HG03025 (cell line): Measurements from ENCODE around the gene DNAAF3.
"Not testable (repeated sequence)": the region's sequence is repeated elsewhere in the genome, so short reads cannot be mapped to it uniquely, and the experiment has no call there.

Experiments
- ATAC-seq: cut with Tn5 transposase; IDR thresholded peaks from one replicate; pipeline ENCODE4 v1.9.1; 2021; ENCODE audit warnings: mild to moderate bottlenecking, moderate library complexity; ENCODE audit not compliant: unreplicated experiment, low FRiP score

DNAAF3 gene

GRCh38 chr19:55166530-55167268, at the start of gene DNAAF3:
Gene DNAAF3, minus strand, starts transcription at chr19:55166613. Its CDS starts 200 bp downstream, at chr19:55166413.
- no peak for ATAC-seq

DNA sequence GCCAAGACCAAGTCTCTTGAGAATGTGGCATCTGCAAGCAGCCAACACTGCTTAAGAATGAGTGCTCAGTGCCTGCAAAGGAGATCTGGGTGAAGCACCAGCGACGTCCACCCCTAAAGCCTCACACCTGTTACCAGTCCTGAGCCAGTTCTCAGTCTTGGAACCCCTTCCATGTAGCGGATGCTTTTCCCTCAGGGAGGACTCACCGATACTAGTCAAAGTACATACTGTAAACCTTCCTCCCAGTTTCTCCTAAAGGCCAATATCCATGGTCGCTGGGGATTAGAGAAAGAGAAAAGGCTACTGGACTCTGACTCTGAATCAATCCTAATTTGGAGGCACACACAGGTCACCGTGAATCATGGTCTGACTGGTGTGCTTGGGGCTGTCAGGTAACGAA, 47.1 kb upstream of the DNAAF3 start:
- ATAC-seq = no peak

DNA sequence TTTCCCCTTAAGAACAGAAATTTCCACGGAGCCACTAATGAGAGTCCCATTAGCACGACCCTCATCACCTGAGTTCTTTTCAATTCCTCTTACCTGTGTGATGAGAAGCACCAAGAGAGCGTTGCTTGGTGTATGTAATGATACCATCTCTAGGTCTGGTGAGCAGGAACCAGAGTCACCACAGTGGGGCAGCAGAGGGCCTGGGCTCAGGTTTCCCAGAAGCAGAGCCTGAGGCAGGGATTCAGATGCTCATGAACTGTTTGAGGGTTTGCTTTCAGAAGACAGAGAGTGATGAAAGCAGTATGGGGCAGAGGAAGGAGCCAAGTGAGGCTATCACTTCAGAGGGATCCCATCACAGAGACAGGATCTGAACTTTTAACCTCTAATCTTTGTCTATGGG, 46.0 kb upstream of the DNAAF3 start:
- no peak for ATAC-seq

DNA sequence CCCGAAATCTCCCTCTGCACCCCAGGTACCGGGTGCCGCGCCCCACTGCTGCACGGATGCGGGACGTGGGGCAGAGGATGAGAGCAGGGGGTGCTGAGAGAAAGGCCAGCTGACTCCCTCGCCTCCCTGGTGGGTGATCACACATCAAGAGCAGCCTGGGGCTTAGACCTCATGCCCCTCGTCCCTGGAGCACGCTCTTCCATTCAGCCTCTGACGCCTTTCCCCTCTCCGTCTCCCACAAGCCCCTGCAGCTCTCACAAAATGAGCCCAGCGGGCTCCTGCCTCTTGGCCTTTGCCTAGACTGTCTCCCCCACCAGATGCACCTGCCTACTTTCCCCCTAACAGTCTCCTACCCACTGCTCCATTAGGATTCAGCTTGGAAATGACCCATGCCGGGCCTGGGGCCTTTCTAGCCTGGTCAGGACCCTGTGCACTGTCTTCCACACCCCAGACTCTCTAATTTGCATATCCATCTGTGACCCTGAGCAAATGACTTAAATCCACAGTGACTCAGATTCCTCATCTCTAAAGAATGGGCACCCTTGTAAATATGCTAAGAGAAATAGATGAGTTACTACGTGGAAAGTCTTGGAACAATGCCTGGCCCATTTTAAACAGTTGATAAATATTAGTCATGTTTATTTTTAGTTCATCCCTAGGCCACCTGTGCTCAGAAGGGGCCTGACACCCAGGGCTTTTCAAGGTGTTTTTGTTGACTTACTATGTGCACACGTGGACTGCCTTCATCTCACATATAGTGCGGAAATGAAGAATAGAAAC, 43.5 kb upstream of the DNAAF3 start:
- ATAC-seq = no peak

GRCh38 chr19:55208880-55209692, 42.7 kb upstream of the DNAAF3 start, which contains the start of gene PTPRH:
Gene PTPRH, minus strand, starts transcription at chr19:55209501. Its CDS starts 68 bp downstream, at chr19:55209433.
- ATAC-seq = no peak

DNA sequence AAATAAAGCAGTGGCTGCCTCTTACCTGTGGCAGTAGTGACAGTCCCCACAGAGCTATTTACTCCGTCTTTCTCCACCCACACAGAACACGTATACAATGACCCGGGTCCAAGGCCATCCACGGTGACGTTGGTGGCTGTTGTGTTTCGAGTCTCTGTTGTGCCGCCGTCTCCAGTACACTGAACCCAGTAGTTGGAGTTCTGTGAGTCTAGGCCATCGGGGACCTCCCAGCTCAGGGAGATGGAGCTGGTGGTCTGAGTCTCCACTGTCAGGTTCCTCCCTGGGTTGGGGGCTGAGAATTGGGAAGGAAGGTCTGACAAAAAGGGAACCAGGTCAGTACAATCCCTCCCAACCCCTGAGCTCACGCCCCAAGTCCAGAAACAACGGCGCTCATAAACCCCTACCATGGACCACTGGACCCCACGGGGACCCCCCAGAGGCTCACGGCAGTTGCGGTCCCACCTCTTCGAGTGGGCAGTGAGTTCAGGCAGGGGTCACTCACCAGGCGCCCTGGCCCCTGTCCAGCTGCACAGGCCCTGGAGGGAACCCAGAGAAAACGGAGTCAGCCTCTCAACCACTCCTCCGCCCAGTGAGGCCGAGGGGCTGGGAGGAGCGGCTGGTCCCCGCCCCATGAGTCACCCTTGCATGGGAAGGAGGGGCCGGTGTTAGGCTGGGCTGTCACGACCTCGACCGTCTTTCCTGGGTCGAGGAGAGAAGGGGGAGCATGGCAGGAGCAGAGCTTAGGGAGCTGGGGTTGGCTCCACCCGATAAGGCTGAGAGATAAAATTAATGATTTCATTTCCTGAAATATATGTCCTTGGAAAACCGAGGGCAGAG, 40.5 kb upstream of the DNAAF3 start:
- no peak for ATAC-seq

GRCh38 chr19:55202199-55202598, 35.8 kb upstream of the DNAAF3 start:
- not testable (repeated sequence) for ATAC-seq

DNA sequence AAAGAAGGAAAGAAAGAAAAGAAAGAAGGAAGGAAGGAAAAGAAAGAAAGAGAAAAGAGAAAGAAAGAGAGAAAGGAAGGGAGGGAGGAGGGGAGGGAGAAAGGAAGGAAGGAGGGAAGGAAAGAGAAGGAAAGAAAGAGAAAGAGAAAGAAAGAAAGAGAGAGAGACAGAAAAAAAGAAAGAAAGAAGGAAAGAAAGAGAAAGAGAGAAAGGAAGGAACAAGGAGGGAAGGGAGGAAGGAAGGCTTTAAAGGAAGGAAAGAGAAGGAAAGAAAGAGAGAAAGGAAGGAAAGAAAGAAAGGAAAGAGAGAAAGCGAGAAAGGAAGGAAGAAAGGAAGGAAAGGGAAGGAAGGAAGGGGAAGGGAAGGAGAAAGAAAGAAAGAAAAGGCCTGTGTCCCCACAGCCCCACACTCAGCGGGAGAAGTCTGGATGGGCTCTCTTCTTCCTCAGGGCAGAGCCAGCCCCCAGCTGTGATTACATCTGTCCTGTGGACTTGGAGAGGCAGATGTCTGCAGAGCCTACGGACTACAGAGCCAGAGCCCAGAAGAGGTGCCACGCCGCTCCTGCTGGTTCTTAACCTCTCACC, 33.3 kb upstream of the DNAAF3 start:
- ATAC-seq = no peak

GRCh38 chr19:55198651-55199050, 32.2 kb upstream of the DNAAF3 start:
- no peak for ATAC-seq

- no peak for ATAC-seq
Measured at GRCh38 chr19:55197528-55197927, 31.1 kb upstream of the DNAAF3 start.

- no peak for ATAC-seq
Measured at GRCh38 chr19:55196803-55197202, 30.4 kb upstream of the DNAAF3 start.

- ATAC-seq = no peak
Measured at GRCh38 chr19:55193481-55193880, 27.1 kb upstream of the DNAAF3 start.

DNA sequence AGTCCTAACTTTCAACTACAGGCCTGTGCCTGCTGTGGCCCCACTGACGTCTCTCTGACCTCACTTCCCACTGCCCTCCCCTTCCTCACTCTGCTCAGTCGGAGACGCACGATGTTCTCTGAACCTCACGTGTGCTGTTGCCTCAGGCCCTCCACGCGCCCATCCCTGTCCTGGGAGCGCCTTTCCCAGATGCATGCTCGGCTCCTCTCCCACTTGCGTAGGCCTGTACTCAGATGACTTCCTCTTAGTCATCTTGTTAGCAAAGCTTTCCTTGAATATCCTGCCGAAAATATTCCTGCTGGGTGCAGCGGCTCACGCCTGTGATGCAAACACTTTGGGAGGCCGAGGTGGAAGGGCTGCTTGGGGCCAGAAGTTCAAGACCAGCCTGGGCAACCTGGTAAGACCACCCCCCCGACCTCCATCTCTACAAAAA, 23.0 kb upstream of the DNAAF3 start:
- no peak for ATAC-seq

GRCh38 chr19:55188625-55189024, 22.2 kb upstream of the DNAAF3 start:
- no peak for ATAC-seq

DNA sequence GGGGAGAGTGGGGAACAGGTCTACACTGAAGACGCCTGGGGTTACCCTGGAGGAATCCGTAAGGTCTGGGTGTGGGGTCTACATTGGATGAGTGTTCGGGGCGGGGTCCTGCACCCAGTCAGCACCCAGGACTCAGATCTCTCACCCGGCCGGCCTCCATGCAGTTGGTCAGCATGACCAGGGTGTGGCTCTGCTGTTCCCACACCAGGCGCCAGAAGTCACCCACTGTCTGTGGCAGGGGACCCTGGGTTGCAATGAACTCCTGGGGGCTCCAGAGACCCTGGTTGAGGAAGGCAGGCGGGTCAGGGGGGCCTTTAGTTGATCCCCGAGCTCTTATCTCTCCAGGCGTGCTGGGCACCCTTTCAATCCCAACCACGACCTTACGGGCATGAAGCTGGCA, 19.7 kb upstream of the DNAAF3 start:
- ATAC-seq = no peak

DNA sequence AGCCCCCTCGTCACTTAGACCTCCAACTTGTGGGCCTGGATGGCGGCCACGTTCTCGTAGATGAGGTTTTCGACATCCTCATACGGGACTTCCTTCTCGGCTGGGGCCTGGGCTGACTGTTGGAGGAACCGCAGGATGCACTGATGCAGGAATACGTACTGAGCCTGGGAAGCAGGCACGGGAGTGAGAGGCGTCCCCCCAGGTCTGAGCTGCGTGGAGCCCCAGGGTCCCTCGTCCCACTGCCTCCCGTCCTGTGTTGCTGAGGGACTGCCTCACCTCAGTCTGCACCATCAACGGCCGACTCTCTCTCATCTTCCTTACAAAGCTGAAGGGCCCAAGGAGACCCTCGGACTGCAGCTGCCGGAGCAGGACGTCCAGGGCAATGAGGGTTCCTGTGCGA, 15.3 kb upstream of the DNAAF3 start:
- ATAC-seq = no peak

DNA sequence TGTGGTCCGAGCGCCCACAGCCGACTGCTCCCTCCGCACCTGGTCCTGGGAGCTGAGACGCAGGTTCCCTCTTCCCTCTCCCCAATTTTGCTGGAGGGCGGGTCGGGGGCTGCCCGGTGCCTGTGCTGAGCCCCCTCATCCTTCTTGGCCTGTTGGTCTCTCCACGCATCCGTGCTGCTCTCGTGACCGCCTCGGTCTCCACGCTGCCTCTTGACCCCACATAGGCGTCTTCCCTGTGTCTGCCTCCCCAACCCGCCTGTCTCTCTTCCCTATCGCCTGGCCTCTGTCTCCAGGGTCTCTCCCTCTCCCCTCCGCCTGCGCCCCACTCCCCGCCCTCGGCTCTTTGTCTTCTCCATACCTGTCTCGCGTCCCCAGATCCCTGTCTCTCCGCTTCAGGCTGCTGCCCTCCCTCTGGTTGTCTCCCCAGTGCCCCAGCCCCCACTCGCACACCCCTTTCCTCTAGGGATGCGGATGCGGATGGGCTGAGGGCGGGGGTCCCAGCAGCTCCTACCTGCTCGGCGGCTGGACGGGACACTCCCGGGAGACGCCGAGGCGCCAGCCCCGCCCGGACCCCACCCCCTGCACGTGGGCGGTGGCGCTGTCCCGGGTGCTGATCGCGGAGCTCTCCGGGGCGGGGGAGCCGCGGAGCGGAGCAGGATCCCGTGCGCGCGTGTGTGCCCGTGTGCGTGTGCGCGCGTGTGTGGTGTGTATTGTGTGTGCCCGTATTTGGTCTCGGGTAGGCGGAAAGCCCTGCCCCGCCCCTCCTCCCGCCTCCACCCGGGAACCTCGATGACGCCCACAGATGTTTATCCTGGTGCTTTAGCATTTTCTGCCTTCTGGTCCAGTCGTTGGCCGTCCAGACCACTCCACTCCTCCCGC, 13.4 kb upstream of the DNAAF3 start, which contains the start of gene SYT5:
TSS of gene SYT5 (minus strand) at position 684 of the 879 bp plus-strand sequence. CDS start 1,248 bp downstream, outside the sequence.
- no peak for ATAC-seq

- ATAC-seq = no peak
Measured at GRCh38 chr19:55178781-55179599, 12.6 kb upstream of the DNAAF3 start.
